Measurements from ENCODE around the gene ESR1.

Gene ESR1

DNA sequence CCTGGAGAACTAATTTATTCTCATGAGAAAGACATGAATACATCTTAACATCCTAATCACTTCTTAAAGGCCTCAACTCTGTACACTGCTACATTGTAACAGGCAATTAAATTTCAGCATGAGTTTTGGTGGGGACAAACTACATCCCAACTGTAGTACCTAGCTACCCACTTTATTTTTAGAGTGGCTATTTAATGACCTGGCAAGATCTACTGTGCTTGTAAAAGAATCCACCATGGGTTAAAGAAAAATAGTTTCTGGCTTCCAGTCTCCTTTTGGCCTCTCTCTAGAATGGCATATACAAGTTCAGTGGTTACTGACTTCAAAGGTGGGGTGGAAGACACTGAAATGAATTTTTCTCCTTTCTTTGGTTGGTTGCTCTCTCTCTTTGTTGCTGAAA lies 193.9 kb downstream of the ESR1 start:
- Histone ChIP-seq H3K4me1 (ENCODE audit: control insufficient read depth, low read length) (no peaks in the 10 kb centered on the region), H3F3A (ENCODE audit: control insufficient read depth, insufficient read depth) (no peaks in the 10 kb centered on the region), H3K27ac (ENCODE audit: low read depth, low read length) (no peak overlapping the region), H3K4me2 (ENCODE audit: low read length) (no peak overlapping the region), H3K9me3 (ENCODE audit: control insufficient read depth, insufficient read depth, low read length) (no peaks in the 10 kb centered on the region), H3K4me3 (ENCODE audit: low read length) (no peak overlapping the region), H3K27me3 (ENCODE audit: control insufficient read depth, low read length) (no peaks in the 10 kb centered on the region; the same call in 1 of the 2 replicates), H3K36me3 (ENCODE audit: control insufficient read depth, low read length) (no peaks in the 10 kb centered on the region), H4K20me1 (ENCODE audit: control insufficient read depth, insufficient read depth, low read depth, low read length) (no peaks in the 10 kb centered on the region), H3K9me2 (replicated peaks; ENCODE audit: control insufficient read depth, low read length) (no peaks in the 10 kb centered on the region), H3K79me2 (ENCODE audit: control insufficient read depth, low read length) (no peaks in the 10 kb centered on the region)
- TF ChIP-seq EZH2phosphoT487 (IDR thresholded peaks at IDR 0.05; ENCODE audit: borderline replicate concordance, low read length): no peak
- TF ChIP-seq, protein P1, sequence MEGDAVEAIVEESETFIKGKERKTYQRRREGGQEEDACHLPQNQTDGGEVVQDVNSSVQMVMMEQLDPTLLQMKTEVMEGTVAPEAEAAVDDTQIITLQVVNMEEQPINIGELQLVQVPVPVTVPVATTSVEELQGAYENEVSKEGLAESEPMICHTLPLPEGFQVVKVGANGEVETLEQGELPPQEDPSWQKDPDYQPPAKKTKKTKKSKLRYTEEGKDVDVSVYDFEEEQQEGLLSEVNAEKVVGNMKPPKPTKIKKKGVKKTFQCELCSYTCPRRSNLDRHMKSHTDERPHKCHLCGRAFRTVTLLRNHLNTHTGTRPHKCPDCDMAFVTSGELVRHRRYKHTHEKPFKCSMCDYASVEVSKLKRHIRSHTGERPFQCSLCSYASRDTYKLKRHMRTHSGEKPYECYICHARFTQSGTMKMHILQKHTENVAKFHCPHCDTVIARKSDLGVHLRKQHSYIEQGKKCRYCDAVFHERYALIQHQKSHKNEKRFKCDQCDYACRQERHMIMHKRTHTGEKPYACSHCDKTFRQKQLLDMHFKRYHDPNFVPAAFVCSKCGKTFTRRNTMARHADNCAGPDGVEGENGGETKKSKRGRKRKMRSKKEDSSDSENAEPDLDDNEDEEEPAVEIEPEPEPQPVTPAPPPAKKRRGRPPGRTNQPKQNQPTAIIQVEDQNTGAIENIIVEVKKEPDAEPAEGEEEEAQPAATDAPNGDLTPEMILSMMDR (IDR thresholded peaks at IDR 0.05; ENCODE audit: low read depth, low read length, poor library complexity, severe bottlenecking): no peak

DNA sequence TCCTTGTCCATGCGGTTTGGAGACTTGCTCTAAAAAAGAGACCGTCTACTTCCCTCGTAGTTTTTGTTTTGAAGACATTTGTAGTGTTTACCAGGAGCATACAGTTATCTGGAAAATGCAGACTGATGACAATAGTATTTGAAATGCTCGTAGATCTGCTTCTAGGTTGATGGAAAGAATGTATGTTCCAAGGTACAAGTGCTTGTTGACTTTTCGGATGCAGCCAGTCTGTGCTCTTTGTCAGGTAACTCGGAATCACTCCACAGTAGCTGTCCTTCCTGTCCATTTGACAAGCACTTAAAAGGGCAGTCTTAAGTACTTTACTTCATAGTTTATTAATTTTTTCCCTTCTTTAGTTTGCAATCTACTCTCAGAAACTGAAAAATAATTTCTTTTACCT lies 194.8 kb downstream of the ESR1 start:
- Histone ChIP-seq H3K4me2 (ENCODE audit: low read length) (no peak overlapping the region), H4K20me1 (ENCODE audit: control insufficient read depth, insufficient read depth, low read depth, low read length) (no peaks in the 10 kb centered on the region), H3K27me3 (ENCODE audit: control insufficient read depth, low read length) (no peaks in the 10 kb centered on the region; the same call in 1 of the 2 replicates), H3K9me2 (replicated peaks; ENCODE audit: control insufficient read depth, low read length) (no peaks in the 10 kb centered on the region), H3K36me3 (ENCODE audit: control insufficient read depth, low read length) (no peaks in the 10 kb centered on the region), H3K9me3 (ENCODE audit: control insufficient read depth, insufficient read depth, low read length) (no peaks in the 10 kb centered on the region), H3K79me2 (ENCODE audit: control insufficient read depth, low read length) (no peaks in the 10 kb centered on the region), H3K4me3 (ENCODE audit: low read length) (no peak overlapping the region), H3K4me1 (ENCODE audit: control insufficient read depth, low read length) (no peaks in the 10 kb centered on the region), H3F3A (ENCODE audit: control insufficient read depth, insufficient read depth) (no peaks in the 10 kb centered on the region), H3K27ac (ENCODE audit: low read depth, low read length) (no peak overlapping the region)
- TF ChIP-seq EZH2phosphoT487 (IDR thresholded peaks at IDR 0.05; ENCODE audit: borderline replicate concordance, low read length): no peak
- TF ChIP-seq, protein P1 (IDR thresholded peaks at IDR 0.05; ENCODE audit: low read depth, low read length, poor library complexity, severe bottlenecking): no peak

DNA sequence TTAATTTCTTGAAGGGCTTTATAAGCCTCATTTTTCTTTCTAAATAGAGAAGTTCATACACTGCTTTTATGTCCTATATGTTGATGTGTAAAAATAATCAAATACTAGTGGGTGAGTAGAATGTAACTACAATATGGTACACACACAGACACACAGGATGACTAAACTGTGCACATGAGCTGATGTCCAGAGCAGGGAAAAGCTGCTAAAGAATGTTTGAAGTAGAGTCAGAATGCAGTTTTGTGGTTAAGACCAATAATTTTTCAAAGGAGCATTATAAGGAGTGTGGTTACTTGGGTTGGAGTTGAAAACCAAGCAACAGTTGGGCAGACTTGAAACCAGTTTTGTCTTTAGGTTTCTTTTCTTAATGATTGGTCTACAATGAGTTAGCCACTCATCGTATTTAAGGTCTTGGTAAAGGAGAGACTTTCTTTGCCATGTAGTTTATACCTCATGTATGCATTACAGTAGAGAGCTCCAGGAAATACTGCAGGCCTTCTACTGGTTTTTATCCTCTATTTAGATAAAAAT lies 196.6 kb downstream of the ESR1 start:
- H3F3A ChIP-seq (ENCODE audit: control insufficient read depth, insufficient read depth): no peaks in the 10 kb centered on the region
- no peaks in the 10 kb centered on the region; the same call in 1 of the 2 replicates for H3K27me3 ChIP-seq (ENCODE audit: control insufficient read depth, low read length)
- H3K4me2 ChIP-seq (ENCODE audit: low read length): no peak overlapping the region
- no peak overlapping the region for H3K4me3 ChIP-seq (ENCODE audit: low read length)
- no peaks in the 10 kb centered on the region for H3K9me2 ChIP-seq (replicated peaks; ENCODE audit: control insufficient read depth, low read length)
- H3K4me1 ChIP-seq (ENCODE audit: control insufficient read depth, low read length): no peaks in the 10 kb centered on the region
- no peaks in the 10 kb centered on the region for H3K79me2 ChIP-seq (ENCODE audit: control insufficient read depth, low read length)
- H3K27ac ChIP-seq (ENCODE audit: low read depth, low read length): no peak overlapping the region
- TF ChIP-seq EZH2phosphoT487 (IDR thresholded peaks at IDR 0.05; ENCODE audit: borderline replicate concordance, low read length): no peak
- no peaks in the 10 kb centered on the region for H3K9me3 ChIP-seq (ENCODE audit: control insufficient read depth, insufficient read depth, low read length)
- H3K36me3 ChIP-seq (ENCODE audit: control insufficient read depth, low read length): no peaks in the 10 kb centered on the region
- no peaks in the 10 kb centered on the region for H4K20me1 ChIP-seq (ENCODE audit: control insufficient read depth, insufficient read depth, low read depth, low read length)

GRCh38 chr6:152004896-152005295 lies 197.4 kb downstream of the ESR1 start:
- Histone ChIP-seq H3K27ac (ENCODE audit: low read depth, low read length) (no peak overlapping the region), H3K9me3 (ENCODE audit: control insufficient read depth, insufficient read depth, low read length) (no peaks in the 10 kb centered on the region), H3K36me3 (ENCODE audit: control insufficient read depth, low read length) (no peaks in the 10 kb centered on the region), H3K4me2 (ENCODE audit: low read length) (no peak overlapping the region), H4K20me1 (ENCODE audit: control insufficient read depth, insufficient read depth, low read depth, low read length) (no peaks in the 10 kb centered on the region), H3K9me2 (replicated peaks; ENCODE audit: control insufficient read depth, low read length) (no peaks in the 10 kb centered on the region), H3K79me2 (ENCODE audit: control insufficient read depth, low read length) (no peaks in the 10 kb centered on the region), H3K27me3 (ENCODE audit: control insufficient read depth, low read length) (peaks cover 3% of the 10 kb centered on the region; the same call in 1 of the 2 replicates), H3K4me3 (ENCODE audit: low read length) (no peak overlapping the region), H3K4me1 (ENCODE audit: control insufficient read depth, low read length) (no peaks in the 10 kb centered on the region), H3F3A (ENCODE audit: control insufficient read depth, insufficient read depth) (no peaks in the 10 kb centered on the region)
- TF ChIP-seq, protein P1 (IDR thresholded peaks at IDR 0.05; ENCODE audit: low read depth, low read length, poor library complexity, severe bottlenecking): no peak
- TF ChIP-seq EZH2phosphoT487 (IDR thresholded peaks at IDR 0.05; ENCODE audit: borderline replicate concordance, low read length): no peak

Data from DOHH2 (cell line).